Transverse colon (tissue), 3 donors: Measurements from ENCODE around the gene CDC42EP1.
"Not testable (repeated sequence)": the region's sequence is repeated elsewhere in the genome, so short reads cannot be mapped to it uniquely, and the experiment has no call there.

ENCODE experiments used
- POLR2A ChIP-seq: fragments of 450-650 bp; IDR thresholded peaks from one replicate; pipeline ENCODE4 v1.6.1; 2016; ENCODE audit warnings: antibody characterized with exemption, mild to moderate bottlenecking, moderate library complexity
- TF ChIP-seq, protein P1 (sequence below), 5 experiments: fragments of 200-600 bp in 3 of 5; fragments of 450-650 bp in 2 of 5; sonication (generic) in 3 of 5; IDR thresholded peaks; 1 replicate in 2 of 5; 2 replicates in 3 of 5; pipeline ENCODE4 v1.5.1; 2016 to 2017; ENCODE audit warnings: antibody characterized with exemption in 5 of 5, inconsistent platforms in 3 of 5, mild to moderate bottlenecking in 2 of 5, moderate library complexity in 1 of 5

GRCh38 chr22:37527952-37528351 is 32.3 kb upstream of the CDC42EP1 start:
- TF ChIP-seq POLR2A = not testable (repeated sequence)
- TF ChIP-seq, protein P1, sequence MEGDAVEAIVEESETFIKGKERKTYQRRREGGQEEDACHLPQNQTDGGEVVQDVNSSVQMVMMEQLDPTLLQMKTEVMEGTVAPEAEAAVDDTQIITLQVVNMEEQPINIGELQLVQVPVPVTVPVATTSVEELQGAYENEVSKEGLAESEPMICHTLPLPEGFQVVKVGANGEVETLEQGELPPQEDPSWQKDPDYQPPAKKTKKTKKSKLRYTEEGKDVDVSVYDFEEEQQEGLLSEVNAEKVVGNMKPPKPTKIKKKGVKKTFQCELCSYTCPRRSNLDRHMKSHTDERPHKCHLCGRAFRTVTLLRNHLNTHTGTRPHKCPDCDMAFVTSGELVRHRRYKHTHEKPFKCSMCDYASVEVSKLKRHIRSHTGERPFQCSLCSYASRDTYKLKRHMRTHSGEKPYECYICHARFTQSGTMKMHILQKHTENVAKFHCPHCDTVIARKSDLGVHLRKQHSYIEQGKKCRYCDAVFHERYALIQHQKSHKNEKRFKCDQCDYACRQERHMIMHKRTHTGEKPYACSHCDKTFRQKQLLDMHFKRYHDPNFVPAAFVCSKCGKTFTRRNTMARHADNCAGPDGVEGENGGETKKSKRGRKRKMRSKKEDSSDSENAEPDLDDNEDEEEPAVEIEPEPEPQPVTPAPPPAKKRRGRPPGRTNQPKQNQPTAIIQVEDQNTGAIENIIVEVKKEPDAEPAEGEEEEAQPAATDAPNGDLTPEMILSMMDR (IDR thresholded peaks at IDR 0.05) = not testable (repeated sequence)
